Metanephros (tissue), 1 donor: ENCODE measurements around the gene GRAMD2B. TPM values are rescaled to one million over a fixed set of nuclear protein-coding genes. Genes with fewer than 3 reads are reported as not detected.

ENCODE experiments used
- total RNA-seq: library from RNA; depleted of rRNA; stranded (reverse); fragments of >200 nt; gene quantifications from one replicate; pipeline ENCODE4 v1.2.3, GENCODE V29; 2014

The GRAMD2B gene, protein sequence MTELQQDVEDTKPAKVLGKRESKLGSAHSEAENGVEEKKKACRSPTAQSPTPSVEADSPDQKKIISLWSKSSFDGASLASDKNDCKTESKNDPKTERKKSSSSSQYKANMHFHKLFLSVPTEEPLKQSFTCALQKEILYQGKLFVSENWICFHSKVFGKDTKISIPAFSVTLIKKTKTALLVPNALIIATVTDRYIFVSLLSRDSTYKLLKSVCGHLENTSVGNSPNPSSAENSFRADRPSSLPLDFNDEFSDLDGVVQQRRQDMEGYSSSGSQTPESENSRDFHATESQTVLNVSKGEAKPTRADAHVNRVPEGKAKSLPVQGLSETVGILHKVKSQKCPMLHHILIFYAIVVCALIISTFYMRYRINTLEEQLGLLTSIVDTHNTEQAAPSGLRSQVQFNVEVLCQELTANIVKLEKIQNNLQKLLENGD
- 22.5 TPM for total RNA-seq

GRCh38 chr5:126422994-126423788 lies at the start of gene GRAMD2B:
GRAMD2B (plus strand) TSS chr5:126423409; CDS start chr5:126423607, 198 bp downstream.

Other genes with a start within 250 kb of the GRAMD2B start
- 49.2 TPM for gene ALDH7A1, start 171.8 kb downstream of the GRAMD2B start, total RNA-seq
- 29.0 TPM for gene PHAX, start 177.5 kb downstream of the GRAMD2B start, total RNA-seq